Left cardiac atrium (tissue), 4 donors: Measurements from ENCODE around the gene ABHD4. TPM values are rescaled to one million over a fixed set of nuclear protein-coding genes. Genes with fewer than 3 reads are reported as not detected.
A peak's percentile ranks its signal among the peaks of the same experiment; 100 is the strongest.
"Not testable (repeated sequence)": the region's sequence is repeated elsewhere in the genome, so short reads cannot be mapped to it uniquely, and the experiment has no call there.

ENCODE experiments used
- ATAC-seq, 2 donors: fragments of 200-7000 bp; cut with Tn5 transposase; one replicate each; pipeline ENCODE4 v1.9.1; 2020; ENCODE audit warnings: mild to moderate bottlenecking in 2 of 2, moderate library complexity in 2 of 2
- DNase-seq: peaks from one replicate; pipeline ENCODE4 v3.0.0-alpha.2; 2020
- intact Hi-C, 2 donors: fragments of 100-400 bp; cut with DNase I; formaldehyde crosslinking; loops; one replicate each; pipeline versions ENCODE4 v1.14.1 to v1.15.1; 2022 to 2023
- total RNA-seq, 2 donors: library from RNA; stranded (reverse); fragmentation: NEBNext Ultra II Directional; extraction: Animal tissue kit (Norgen Biotek cat#: 25700); gene quantifications; one replicate each; pipeline ENCODE4 v1.2.1, GENCODE V29; 2021
- donor health status: DM: no; HTN: yes; CAD: no.
- donor health status: DM: no; HTN: yes; CAD: no; lungs with severe emphysema.
- donor health status: DM: yes; HTN: yes; CAD: no.
- donor health status: Dilated cardiomyopathy.

Gene ABHD4
- total RNA-seq, 2 donors from 2014 or later, result 19.8 to 20.1 TPM

DNA sequence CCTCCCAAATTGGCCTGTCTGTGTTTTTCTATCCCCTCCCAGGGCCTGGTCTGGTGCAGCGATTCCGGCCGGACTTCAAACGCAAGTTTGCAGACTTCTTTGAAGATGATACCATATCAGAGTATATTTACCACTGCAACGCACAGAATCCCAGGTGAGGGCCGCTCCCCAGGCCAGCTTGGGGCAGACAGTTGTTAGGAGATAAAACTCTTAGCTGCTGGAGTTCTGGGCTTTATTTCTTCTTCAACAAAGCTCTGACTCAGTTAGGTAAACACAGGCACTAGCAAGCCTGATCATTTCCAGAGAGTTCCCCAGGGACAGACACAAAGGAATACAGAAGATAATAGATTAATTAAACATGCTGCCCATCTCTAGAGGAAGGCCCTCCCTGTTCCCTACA is 8.3 kb downstream of the ABHD4 start:
- ATAC-seq (no peak), DNase-seq (no peak)
- intact Hi-C loops, result no loop called here

DNA sequence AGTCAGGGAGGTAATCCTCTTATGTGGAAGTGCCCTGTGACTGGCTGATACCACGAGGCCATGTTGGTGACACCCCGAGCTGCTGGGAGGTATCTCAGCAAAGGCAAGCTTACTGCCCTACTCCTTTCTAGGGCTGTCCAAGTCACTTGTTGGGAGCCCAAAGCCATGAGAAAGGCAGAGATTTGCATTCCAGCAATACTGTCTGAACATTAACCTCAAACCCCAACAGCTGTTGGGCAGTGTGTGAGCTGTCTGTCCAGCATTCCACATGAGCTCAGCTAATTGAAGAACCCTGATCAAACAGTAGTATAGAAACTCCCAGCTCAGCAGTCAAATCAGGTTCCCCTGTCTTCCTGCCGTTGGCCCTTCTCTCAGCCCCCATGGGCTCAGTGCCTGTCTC is 9.2 kb downstream of the ABHD4 start:
- intact Hi-C loops, result no loop called here
- DNase-seq (no peak), ATAC-seq (no peak)

DNA sequence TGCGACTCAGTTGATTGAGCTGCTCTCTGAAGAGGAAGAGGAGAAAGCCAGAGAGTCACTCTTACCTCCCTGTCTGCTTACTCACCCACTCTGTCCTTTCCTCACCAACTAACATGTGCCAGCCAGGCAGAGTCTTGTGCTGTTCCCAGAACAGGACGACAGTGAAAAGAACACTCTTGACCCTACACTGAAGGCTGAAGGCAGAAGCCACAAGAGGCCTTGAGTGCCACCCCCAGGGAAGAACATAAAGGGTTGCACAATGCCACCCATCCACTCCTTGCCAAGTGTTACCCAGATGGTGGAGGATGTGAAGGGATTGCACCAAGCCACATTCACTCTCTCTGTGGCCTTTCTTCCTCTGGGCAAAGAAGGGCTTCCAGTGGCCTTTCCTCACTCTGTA is 12.8 kb downstream of the ABHD4 start:
- intact Hi-C loops, result no loop called here
- DNase-seq, result no peak
- ATAC-seq, result no peak

DNA sequence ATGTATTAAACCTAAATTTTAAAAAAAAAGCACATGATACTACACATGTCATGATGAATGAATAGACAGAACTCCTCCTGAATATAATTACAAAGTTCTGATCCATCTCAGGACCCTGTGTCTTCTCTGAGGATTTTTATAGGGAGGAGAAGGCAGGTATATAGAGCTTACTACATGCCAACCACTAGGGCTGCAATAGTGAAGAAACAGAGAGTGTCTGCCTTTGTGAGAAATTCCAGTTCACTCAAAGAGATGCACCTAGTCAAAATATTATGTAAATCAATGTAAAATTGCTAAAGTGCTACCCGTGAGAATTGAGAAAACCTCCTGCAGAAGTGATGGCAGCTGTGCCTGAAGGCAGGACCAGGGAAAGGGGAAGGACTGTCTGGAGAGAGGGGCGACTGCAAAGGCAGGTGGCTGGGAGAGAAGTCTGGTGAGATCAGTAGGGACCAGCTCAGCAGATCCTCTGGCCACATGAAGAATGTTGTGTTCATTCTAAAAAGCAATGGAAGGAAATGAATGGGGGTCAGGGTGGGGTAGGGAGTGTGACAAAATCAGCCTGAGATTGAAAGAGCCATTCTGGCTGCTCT is 15.1 kb downstream of the ABHD4 start:
- DNase-seq (no peak), ATAC-seq (no peak)
- intact Hi-C loops, result no loop called here

- intact Hi-C loops, result no loop called here
- ATAC-seq (no peak), DNase-seq (no peak)
Measured at GRCh38 chr14:22613736-22614239, 15.7 kb downstream of the ABHD4 start.

- intact Hi-C loops, result no loop called here
- DNase-seq, result peak; percentile 31
- ATAC-seq, result peak; percentile 54 to 78
Measured at GRCh38 chr14:22614240-22614799, 16.2 kb downstream of the ABHD4 start.

- ATAC-seq, intact Hi-C loops, DNase-seq: not testable (repeated sequence)
Measured at GRCh38 chr14:22615765-22616164, 17.7 kb downstream of the ABHD4 start.

GRCh38 chr14:22622255-22622654 is 24.2 kb downstream of the ABHD4 start:
- no peak for DNase-seq
- intact Hi-C loops, result no loop called here
- no peak for ATAC-seq

DNA sequence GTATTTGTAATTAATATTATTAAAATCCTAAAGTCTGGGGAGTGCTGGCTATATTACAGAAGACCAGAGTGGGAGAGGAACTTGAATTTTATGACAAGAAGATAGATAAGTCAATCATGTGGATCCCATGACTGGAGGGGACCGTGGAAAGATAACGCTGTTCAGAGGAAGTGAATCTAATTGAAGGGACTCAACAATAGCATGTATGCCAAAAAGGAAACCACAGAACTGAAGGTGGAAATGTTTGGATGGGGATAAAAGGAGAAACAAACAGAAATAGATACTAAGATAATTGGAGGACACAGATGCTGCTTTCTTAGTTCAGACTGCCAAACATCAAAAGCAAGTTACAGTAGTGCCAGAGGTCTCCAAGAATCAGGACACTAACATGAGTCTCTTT is 24.9 kb downstream of the ABHD4 start:
- no peak for ATAC-seq
- intact Hi-C loops, result no loop called here
- DNase-seq, result no peak

DNA sequence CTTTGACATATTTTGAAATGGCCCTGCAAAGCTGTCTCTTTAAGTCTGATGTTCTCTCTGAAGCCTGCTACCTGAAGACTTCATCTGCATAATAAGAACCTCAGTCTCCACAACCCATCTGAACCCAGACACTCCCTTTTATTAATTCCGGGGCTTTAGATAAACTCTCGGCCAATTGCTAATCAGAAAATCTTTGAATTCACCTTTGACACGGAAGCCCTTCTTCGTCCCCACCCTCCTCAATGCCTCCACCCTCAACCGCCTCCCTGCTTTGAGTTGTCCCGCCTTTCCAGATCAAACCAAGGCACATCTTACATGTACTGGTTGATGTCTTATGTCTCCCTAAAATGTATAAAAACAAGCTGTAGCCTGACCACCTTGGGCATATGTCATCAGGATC is 28.5 kb downstream of the ABHD4 start:
- ATAC-seq, result no peak
- DNase-seq, result no peak
- intact Hi-C loops, result no loop called here

DNA sequence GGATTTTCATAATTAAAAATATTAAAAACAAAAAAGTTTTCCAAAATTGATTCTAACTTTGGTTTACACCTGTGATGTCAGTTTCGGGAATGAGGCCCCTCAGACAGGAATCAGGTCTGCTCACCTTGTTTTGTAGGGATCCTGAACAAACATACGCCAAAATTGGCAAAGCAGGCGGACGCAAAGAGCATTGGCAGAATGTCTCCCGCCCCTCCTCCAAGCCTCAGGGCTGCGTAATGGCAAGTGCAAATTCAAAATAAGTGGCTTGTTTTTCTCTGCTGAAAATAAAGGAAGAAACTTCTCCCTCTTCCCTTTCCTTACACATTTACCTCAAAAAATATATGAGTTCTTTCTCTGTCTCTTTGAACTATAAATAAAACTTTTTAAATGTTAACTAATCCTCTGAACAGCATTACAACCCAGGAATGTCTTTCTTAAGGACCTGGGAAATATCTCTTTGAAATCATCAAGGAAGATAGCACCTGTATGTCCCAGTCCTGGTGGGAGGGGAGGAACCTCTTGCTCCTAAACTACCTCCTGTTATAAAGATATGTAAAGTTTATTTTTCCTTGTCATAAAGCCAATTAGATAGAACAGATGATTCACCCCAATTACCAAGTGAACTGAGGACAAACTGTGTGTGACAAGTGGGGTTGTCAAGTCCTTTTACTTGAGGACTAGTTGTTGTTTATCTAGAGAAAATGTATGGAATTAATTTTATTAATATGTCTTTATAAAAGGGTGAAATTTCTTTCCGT is 29.6 kb downstream of the ABHD4 start:
- intact Hi-C loops, result no loop called here
- ATAC-seq, result no peak
- no peak for DNase-seq

DNA sequence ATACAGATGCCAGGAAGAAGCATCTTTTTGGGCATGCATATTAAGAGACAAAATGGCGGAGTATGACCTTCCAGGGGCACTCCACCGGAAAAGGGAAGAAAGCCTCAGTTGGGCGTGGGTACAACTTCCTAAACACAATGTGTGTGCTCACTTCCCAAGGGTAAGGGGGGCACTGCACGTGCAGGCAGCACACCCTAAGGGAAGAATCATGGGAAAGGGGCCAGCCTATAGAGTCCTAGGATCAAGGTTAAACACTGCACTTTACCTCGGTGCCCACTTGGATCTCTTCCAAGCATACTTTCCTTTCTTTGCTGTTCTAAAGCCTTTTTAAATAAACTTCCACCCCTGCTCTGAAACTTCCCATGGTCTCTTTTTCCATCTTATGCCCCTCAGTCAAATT is 31.3 kb downstream of the ABHD4 start:
- ATAC-seq (no peak), DNase-seq (no peak)
- intact Hi-C loops, result no loop called here

GRCh38 chr14:22630066-22630465 is 32.0 kb downstream of the ABHD4 start:
- intact Hi-C loops, result no loop called here
- DNase-seq, result no peak
- ATAC-seq, result no peak

DNA sequence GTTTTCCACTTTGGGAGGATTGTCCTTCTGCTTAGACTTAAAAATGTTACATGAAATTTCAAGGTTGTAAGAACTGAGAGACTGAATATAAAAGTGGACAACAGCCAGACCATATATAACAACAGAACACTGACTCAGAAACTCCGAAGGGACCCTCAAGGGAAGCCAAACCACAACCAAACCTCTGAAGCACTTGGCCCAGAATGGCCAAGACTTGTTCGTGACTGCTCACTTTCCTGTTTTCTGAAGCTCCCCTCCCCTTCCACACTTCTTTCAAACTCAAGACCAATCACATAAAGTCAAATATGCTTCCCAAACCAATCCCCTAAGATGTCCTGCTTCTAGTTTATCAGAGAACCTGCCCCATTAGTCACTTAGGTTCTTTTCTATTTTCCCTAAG is 32.4 kb downstream of the ABHD4 start:
- intact Hi-C loops, result no loop called here
- ATAC-seq (no peak), DNase-seq (no peak)

- no peak for ATAC-seq
- no peak for DNase-seq
- intact Hi-C loops, result no loop called here
Measured at GRCh38 chr14:22634233-22634900, 36.3 kb downstream of the ABHD4 start.

DNA sequence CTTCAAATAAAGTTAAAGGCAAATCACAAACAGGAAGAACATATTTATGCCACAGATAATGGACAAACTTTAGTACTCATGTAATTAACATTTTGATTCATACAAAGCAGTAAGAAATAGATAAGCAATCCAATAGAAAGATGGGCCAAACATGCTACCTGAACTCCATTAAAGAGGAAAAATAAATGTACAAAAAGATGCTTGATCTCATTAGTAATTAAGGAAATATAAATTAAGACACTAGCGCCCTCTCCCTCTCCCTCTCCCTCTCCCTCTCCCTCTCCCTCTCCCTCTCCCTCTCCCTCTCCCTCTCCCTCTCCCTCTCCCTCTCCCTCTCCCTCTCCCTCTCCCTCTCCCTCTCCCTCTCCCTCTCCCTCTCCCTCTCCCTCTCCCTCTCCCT is 37.9 kb downstream of the ABHD4 start:
- DNase-seq, ATAC-seq, intact Hi-C loops: not testable (repeated sequence)

DNA sequence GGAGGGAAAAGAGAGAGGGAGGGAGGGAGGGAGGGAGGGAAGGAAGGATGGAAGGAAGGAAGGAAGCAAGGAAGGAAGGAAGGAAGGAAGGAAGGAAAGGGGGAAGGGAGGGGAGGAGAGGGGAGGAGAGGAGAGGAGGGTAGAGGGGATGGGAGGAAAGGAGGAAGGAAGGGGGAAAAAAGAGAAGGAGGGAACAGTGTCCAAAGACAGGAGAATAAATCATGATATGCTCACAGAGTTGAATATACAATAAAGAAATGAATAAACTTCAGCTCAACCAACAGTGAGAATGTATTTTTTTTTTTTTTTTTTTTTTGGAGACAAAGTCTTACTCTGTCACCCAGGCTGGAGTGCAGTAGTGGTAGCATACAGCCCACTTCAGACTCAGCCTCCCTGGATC is 42.1 kb downstream of the ABHD4 start:
- ATAC-seq (no peak), DNase-seq (no peak)
- intact Hi-C loops, result loop anchor here in 1 of 2 donors (5.0 kb wide), 1 partner anchor 73 kb away; no protein-coding TSS in a partner anchor

- intact Hi-C loops, result loop anchor here in 1 of 2 donors (5.0 kb wide), 1 partner anchor 75 kb away; no protein-coding TSS in a partner anchor
- ATAC-seq (no peak), DNase-seq (no peak)
Measured at GRCh38 chr14:22641846-22642245, 43.7 kb downstream of the ABHD4 start.

GRCh38 chr14:22644305-22644635 is 46.2 kb downstream of the ABHD4 start, which contains the start of gene OR6J1:
OR6J1 (minus strand) TSS chr14:22644352; CDS start chr14:22634811, 9,541 bp downstream.
- intact Hi-C loops, result loop anchor here in 1 of 2 donors (5.0 kb wide), 1 partner anchor 77 kb away; no protein-coding TSS in a partner anchor
- no peak for ATAC-seq
- DNase-seq, result no peak
